IMR-90 (cell line): ENCODE results near the gene SLC1A7. TPM values are rescaled to one million over a fixed set of nuclear protein-coding genes. Genes with fewer than 3 reads are reported as not detected.

ENCODE experiments used
- ATAC-seq: fragments of 200-7000 bp; cut with Tn5 transposase; 2 replicates; pipeline ENCODE4 v1.9.1; 2020; ENCODE audit warnings: low read depth, mild to moderate bottlenecking, moderate library complexity
- BruUV-seq: library from RNA; stranded (reverse); fragments of 400-500 nt; replicated peaks from 2 replicates; lab custom pipeline; 2021; lab: Mats Ljungman, UMichigan
- CTCF ChIA-PET: fragments of 300-600 bp; formaldehyde crosslinking; extraction: SDS; loops from one replicate; lab custom pipeline; 2021; ENCODE audit warnings: antibody characterized with exemption; lab: Yijun Ruan, JAX
- POLR2A ChIA-PET: fragments of 300-600 bp; sonication (Branson Sonifier 250); formaldehyde crosslinking; loops from one replicate; lab custom pipeline; 2022; ENCODE audit warnings: antibody characterized with exemption; ENCODE audit not compliant: unreplicated experiment; lab: Charles Lee
- DNase-seq: peaks from one replicate; pipeline ENCODE4 v3.0.0; 2013
- H2AFZ ChIP-seq: replicated peaks from 2 replicates; pipeline ENCODE3; 2013; ENCODE audit warnings: low read length, mild to moderate bottlenecking; ENCODE audit not compliant: poor library complexity
- H2AK5ac ChIP-seq: 2 replicates; pipeline ENCODE4 v1.6.1; 2013; ENCODE audit warnings: low read depth, low read length, inconsistent platforms
- H2AK9ac ChIP-seq: replicated peaks from 2 replicates; pipeline ENCODE3; 2013; ENCODE audit warnings: mild to moderate bottlenecking, low read depth, low read length, moderate library complexity; ENCODE audit not compliant: poor library complexity
- H2BK120ac ChIP-seq: 2 replicates; pipeline ENCODE4 v1.6.1; 2013; ENCODE audit warnings: low read depth, low read length, inconsistent platforms
- H2BK15ac ChIP-seq: 3 replicates; pipeline ENCODE4 v1.6.1; 2013; ENCODE audit warnings: low read depth, low read length, inconsistent platforms
- H2BK20ac ChIP-seq: 2 replicates; pipeline ENCODE4 v1.6.1; 2013; ENCODE audit warnings: low read depth, mild to moderate bottlenecking, inconsistent platforms, low read length, moderate library complexity
- H2BK5ac ChIP-seq: 2 replicates; pipeline ENCODE4 v1.6.1; 2013; ENCODE audit warnings: mild to moderate bottlenecking, low read depth, low read length, inconsistent platforms; ENCODE audit not compliant: poor library complexity, severe bottlenecking
- H3K14ac ChIP-seq: replicated peaks from 2 replicates; pipeline ENCODE4 v1.6.1; 2013; ENCODE audit warnings: low read depth, low read length, inconsistent platforms
- H3K18ac ChIP-seq: 2 replicates; pipeline ENCODE4 v1.6.1; 2013; ENCODE audit warnings: low read depth, low read length, control low read depth
- H3K23ac ChIP-seq: 2 replicates; pipeline ENCODE4 v1.6.1; 2013; ENCODE audit warnings: low read depth, low read length, inconsistent platforms
- H3K27ac ChIP-seq: 2 replicates; pipeline ENCODE4 v1.5.1; 2013; ENCODE audit warnings: mild to moderate bottlenecking, control low read depth, low read length; ENCODE audit not compliant: insufficient read depth
- H3K27me3 ChIP-seq: 2 replicates; pipeline ENCODE4 v1.6.1; 2013; ENCODE audit warnings: low read length; ENCODE audit not compliant: control insufficient read depth, insufficient read depth
- H3K36me3 ChIP-seq: 2 replicates; pipeline ENCODE4 v1.6.1; 2013; ENCODE audit warnings: low read length, mixed read lengths; ENCODE audit not compliant: control insufficient read depth, insufficient read depth
- H3K4ac ChIP-seq: 2 replicates; pipeline ENCODE4 v1.6.1; 2013; ENCODE audit warnings: low read depth, low read length, inconsistent platforms
- H3K4me1 ChIP-seq: 2 replicates; pipeline ENCODE4 v1.6.1; 2013; ENCODE audit warnings: low read length, mixed read lengths; ENCODE audit not compliant: control insufficient read depth, insufficient read depth
- H3K4me2 ChIP-seq: 2 replicates; pipeline ENCODE4 v1.6.1; 2013; ENCODE audit warnings: low read depth, mild to moderate bottlenecking, control low read depth, low read length, moderate library complexity
- H3K4me3 ChIP-seq: 2 replicates; pipeline ENCODE4 v1.5.1; 2013; ENCODE audit warnings: low read depth, mild to moderate bottlenecking, control low read depth, low read length, moderate library complexity; ENCODE audit not compliant: insufficient read depth
- H3K56ac ChIP-seq: 2 replicates; pipeline ENCODE4 v1.6.1; 2013; ENCODE audit warnings: low read length, inconsistent platforms; ENCODE audit not compliant: insufficient read depth; ENCODE audit errors: extremely low read depth
- H3K79me1 ChIP-seq, 2 experiments: 2 replicates each; pipeline ENCODE4 v1.6.1; 2013; ENCODE audit warnings: low read length in 2 of 2, inconsistent platforms in 1 of 2, low read depth in 1 of 2
- H3K9ac ChIP-seq: 2 replicates; pipeline ENCODE4 v1.6.1; 2013; ENCODE audit warnings: low read depth, low read length, control low read depth
- H3K9me1 ChIP-seq: 2 replicates; pipeline ENCODE4 v1.6.1; 2013; ENCODE audit warnings: low read length, inconsistent platforms; ENCODE audit not compliant: insufficient read depth
- H3K9me3 ChIP-seq: 2 replicates; pipeline ENCODE4 v1.6.1; 2013; ENCODE audit warnings: low read length; ENCODE audit not compliant: control insufficient read depth, insufficient read depth
- H4K20me1 ChIP-seq: 2 replicates; pipeline ENCODE4 v1.6.1; 2013; ENCODE audit warnings: low read length, inconsistent platforms; ENCODE audit not compliant: insufficient read depth
- H4K5ac ChIP-seq: 2 replicates; pipeline ENCODE4 v1.6.1; 2013; ENCODE audit warnings: mild to moderate bottlenecking, low read depth, low read length, control low read depth
- H4K8ac ChIP-seq, 2 experiments: 2 replicates each; pipeline ENCODE4 v1.6.1; 2013; ENCODE audit warnings: low read depth in 2 of 2, low read length in 2 of 2, control low read depth in 1 of 2, inconsistent platforms in 1 of 2
- H4K91ac ChIP-seq: 2 replicates; pipeline ENCODE4 v1.6.1; 2013; ENCODE audit warnings: low read depth, low read length, inconsistent platforms; ENCODE audit not compliant: insufficient read depth
- CHD1 ChIP-seq: IDR thresholded peaks from 2 replicates; pipeline ENCODE4 v1.6.1; 2012; ENCODE audit warnings: low read depth, low read length, improper control_type of control experiment
- NFE2L2 ChIP-seq: fragments of 150-350 bp; IDR thresholded peaks from 2 replicates; pipeline ENCODE4 v1.6.1; 2016; ENCODE audit warnings: low read depth, mild to moderate bottlenecking, low read length
- RAD21 ChIP-seq: IDR thresholded peaks from 2 replicates; pipeline ENCODE4 v1.6.1; 2012; ENCODE audit warnings: low read length, improper control_type of control experiment
- RCOR1 ChIP-seq: IDR thresholded peaks from 2 replicates; pipeline ENCODE4 v1.6.1; 2012; ENCODE audit warnings: mild to moderate bottlenecking, low read length, improper control_type of control experiment; ENCODE audit not compliant: insufficient replicate concordance
- SMC3 ChIP-seq: fragments of 150-350 bp; IDR thresholded peaks from 2 replicates; pipeline ENCODE4 v1.6.1; 2016; ENCODE audit warnings: low read depth, mild to moderate bottlenecking, antibody characterized with exemption, low read length, moderate library complexity
- WGBS, 2 experiments: methylation state at CpG; one replicate each; pipeline versions ENCODE4 v1.1.5 to v1.1.7; 2013; ENCODE audit warnings: missing lambda C conversion rate in 2 of 2; ENCODE audit not compliant: insufficient read length in 1 of 2; ENCODE audit errors: extremely low coverage in 2 of 2; 5-methylcytosine and 5-hydroxymethylcytosine counted together
- dilution Hi-C: fragments of 300-500 bp; cut with HindIII; formaldehyde crosslinking; loops from one replicate; pipeline ENCODE4 v1.14.3; 2018; ENCODE audit warnings: low sequenced_read_pairs; ENCODE audit not compliant: unreplicated experiment
- in situ Hi-C: fragments of 300-500 bp; cut with MboI; formaldehyde crosslinking; loops from 3 replicates; pipeline ENCODE4 v1.14.3; 2019; ENCODE audit warnings: low sequenced_read_pairs, inconsistent platforms, mixed read lengths
- intact Hi-C: fragments of 100-400 bp; cut with micrococcal nuclease; formaldehyde crosslinking; loops from 2 replicates; pipeline ENCODE4 v1.10.0; 2022
- polyA plus RNA-seq, 3 experiments: library from polyadenylated mRNA; depleted of rRNA; stranded (reverse); fragments of >200 nt; gene quantifications; 2 replicates each; pipeline ENCODE4 v1.2.3, GENCODE V29; 2012; ENCODE audit warnings: low replicate concordance in 1 of 3
- total RNA-seq: library from RNA; depleted of rRNA; stranded (reverse); fragments of >200 nt; gene quantifications from 2 replicates; pipeline ENCODE4 v1.2.3, GENCODE V29; 2012

SLC1A7 gene
- total and polyA plus RNA-seq, 2 of the 4 experiments (the other 2 are of a cell fraction), result 0.05 TPM; not detected in 1

DNA sequence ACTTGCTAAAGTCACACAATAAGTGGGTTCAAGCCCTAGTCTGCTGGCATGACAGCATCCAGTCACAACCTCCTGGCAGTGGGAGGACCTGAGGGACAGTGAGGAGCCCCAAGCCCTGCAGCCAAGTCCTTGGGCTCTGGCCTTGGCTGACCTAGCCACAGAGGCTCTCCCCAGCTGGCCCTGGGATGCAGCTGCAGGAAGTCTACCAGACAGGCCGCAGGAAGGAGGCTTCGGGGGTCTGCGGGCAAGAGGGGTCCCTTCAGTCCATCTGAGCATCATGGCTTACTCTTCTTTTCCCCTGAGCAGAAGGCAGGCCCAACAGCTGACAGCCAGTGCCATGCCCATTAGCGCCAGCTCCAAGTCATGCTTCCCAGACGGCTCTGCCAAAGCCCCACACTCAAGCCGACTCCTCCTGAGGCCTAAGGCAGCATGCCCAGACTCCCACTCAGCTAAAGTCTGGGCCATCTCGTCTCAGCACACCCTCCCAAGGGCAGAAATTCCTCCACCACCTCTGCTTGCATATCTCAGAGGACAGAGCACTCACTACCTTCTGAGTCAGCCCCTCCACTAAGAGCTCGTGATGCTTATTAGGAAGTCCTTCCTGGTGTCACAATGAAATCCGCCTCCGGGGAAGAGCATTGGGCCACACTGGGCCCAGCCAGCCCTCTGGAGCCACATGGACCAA lies 20.1 kb downstream of the SLC1A7 start:
- 32% methylated on average over 3 of the region's 10 CpGs; no CpG with 5 or more reads in 1 of the 2 experiments for WGBS, 2 experiments
- Histone ChIP-seq H2AK9ac (peak overlapping the region; percentile 30), H3K9me1 (peaks cover 23% of the 10 kb centered on the region), H3K23ac (peak overlapping the region; percentile 61), H3K4me3 (no peak overlapping the region), H3K4ac (peak overlapping the region; percentile 95), H2AK5ac (peak overlapping the region; percentile 96; the same call in 1 of the 2 replicates), H3K4me1 (peaks cover 39% of the 10 kb centered on the region), H4K5ac (peak overlapping the region; percentile 86), H3K9me3 (no peaks in the 10 kb centered on the region), H2BK20ac (peak overlapping the region; percentile 98), H2BK120ac (peak overlapping the region; percentile 81), H4K20me1 (no peaks in the 10 kb centered on the region), H3K14ac (peak overlapping the region; percentile 95), H3K79me1 (no peaks in the 10 kb centered on the region), H3K56ac (no peak overlapping the region), H4K91ac (peak overlapping the region; percentile 97), H3K18ac (peak overlapping the region; percentile 84), H2BK15ac (peak overlapping the region; percentile 98; the same call in 2 of the 3 replicates), H3K36me3 (no peaks in the 10 kb centered on the region), H3K27ac (peak overlapping the region; percentile 34; the same call in 1 of the 2 replicates), H2AFZ (peak overlapping the region; percentile 84), H4K8ac (peak overlapping the region; percentile 89 to 91; a peak in 3 of 4 replicates), H3K4me2 (no peak overlapping the region), H2BK5ac (peak overlapping the region; percentile 45), H3K9ac (no peak overlapping the region), H3K27me3 (no peaks in the 10 kb centered on the region)
- intact Hi-C loops, result no loop called here
- ChIA-PET CTCF (interaction anchor here (1.2 to 1.7 kb wide), 2 partner anchors 14 to 64 kb away, joined by 4 to 6 read pairs; no protein-coding TSS in a partner anchor), POLR2A (interaction anchor here (1.0 to 1.4 kb wide), 2 partner anchors 15 to 24 kb away, joined by 3 to 4 read pairs; no protein-coding TSS in a partner anchor)
- in situ Hi-C loops, result loop anchor here (5.0 kb wide), 1 partner anchor 50 kb away; no protein-coding TSS in a partner anchor
- DNase-seq (peak; percentile 55), ATAC-seq (peak; percentile 28)
- BruUV-seq, result no TSS peak
- TF ChIP-seq RCOR1 (peak; percentile 64), NFE2L2 (no peak), SMC3 (no peak), CHD1 (no peak), RAD21 (no peak)
- dilution Hi-C loops, result no loop called here
